ENCODE data around the gene DEUP1.

DEUP1 gene

DNA sequence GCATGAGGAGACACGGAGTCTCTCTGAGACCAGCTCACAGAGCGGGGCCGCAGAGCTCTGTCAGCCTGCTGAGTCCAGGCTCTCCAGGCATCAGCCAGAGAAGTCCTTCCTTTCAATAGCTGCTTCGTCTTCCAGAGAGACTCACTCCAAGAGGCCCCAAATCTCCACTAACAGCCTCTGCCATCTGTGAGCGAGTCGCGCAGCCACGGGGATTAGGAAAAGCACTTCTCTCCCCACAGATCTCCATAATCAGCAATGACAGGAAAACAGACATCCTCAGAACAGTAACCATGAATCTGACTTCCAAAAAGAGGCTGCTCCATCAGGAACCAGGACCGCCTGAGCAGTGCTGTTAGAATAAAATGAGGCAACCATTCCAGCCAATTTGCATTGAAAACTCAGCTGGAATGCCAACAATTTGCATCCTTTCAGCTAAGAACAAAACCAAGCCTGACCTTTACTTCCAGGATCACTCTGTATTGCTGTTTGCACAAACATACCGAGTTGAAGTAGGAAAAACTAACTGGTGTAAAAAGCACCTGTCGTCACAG, 147.2 kb downstream of the DEUP1 start:
- TF ChIP-seq, protein P1, sequence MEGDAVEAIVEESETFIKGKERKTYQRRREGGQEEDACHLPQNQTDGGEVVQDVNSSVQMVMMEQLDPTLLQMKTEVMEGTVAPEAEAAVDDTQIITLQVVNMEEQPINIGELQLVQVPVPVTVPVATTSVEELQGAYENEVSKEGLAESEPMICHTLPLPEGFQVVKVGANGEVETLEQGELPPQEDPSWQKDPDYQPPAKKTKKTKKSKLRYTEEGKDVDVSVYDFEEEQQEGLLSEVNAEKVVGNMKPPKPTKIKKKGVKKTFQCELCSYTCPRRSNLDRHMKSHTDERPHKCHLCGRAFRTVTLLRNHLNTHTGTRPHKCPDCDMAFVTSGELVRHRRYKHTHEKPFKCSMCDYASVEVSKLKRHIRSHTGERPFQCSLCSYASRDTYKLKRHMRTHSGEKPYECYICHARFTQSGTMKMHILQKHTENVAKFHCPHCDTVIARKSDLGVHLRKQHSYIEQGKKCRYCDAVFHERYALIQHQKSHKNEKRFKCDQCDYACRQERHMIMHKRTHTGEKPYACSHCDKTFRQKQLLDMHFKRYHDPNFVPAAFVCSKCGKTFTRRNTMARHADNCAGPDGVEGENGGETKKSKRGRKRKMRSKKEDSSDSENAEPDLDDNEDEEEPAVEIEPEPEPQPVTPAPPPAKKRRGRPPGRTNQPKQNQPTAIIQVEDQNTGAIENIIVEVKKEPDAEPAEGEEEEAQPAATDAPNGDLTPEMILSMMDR (IDR thresholded peaks at IDR 0.05; ENCODE audit: extremely low read depth, missing control alignments), result no peak
- no peak for DNase-seq (ENCODE audit: low spot score)

DNA sequence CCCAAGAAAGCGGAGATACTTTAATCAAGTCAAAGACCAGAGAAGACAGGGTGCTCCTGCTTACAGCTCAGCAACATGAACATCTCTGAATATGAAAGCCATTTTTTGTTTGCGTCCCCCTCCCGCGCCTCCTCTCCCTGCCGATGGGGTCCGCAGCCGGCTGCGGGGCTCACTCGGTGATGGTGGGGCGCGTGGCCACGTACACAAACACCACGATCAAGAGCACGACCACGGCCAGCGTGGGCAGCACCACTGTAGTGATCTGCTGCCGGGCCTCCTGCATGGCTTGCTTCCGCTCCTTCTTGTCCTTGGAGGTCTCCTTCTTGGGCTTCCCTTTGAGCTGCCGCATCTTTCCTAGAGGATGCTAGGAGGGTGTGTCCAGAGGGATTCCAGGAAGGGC, 148.3 kb downstream of the DEUP1 start:
- TF ChIP-seq, protein P1 (IDR thresholded peaks at IDR 0.05; ENCODE audit: extremely low read depth, missing control alignments), result no peak
- DNase-seq (ENCODE audit: low spot score), result no peak

DNA sequence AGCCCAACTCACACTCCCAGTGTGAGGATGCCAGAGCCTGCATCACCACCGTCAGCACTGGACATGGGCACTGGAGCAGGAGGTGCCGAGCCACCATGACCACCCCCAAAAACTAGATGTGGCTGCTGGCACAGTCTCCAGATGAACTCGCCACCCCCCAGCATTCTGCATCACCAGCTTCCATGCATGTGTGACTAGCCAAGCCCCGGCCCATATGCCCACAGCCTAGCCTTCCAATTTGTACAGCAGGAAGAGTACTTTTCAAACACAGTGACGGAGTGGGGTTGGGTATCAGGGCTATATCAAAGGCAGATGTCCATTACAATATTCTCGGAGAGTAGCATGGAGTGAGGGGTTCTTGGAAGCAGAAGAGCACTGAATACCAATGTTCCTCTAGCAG, 149.7 kb downstream of the DEUP1 start:
- no peak for DNase-seq (ENCODE audit: low spot score)
- TF ChIP-seq, protein P1 (IDR thresholded peaks at IDR 0.05; ENCODE audit: extremely low read depth, missing control alignments), result no peak

DNA sequence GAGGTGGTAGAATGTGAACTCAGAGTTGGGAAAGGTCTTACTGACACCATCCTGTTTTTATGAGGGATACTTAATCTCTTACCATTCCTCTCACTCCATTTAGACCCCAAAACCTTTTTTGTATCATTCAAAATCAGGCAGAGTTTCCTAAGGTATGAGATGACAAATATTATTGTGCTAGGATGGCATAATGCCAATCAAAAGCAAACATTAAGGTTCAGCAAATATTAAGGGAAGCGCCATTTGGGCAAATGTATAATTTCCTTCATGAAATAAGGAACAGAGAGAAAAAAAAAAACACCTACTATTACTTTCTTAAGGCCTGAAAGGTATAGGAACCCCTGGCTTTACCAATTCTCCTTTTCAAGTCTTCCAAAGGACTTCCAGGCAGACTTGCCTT, 150.2 kb downstream of the DEUP1 start:
- no peak for DNase-seq (ENCODE audit: low spot score)
- TF ChIP-seq, protein P1 (IDR thresholded peaks at IDR 0.05; ENCODE audit: extremely low read depth, missing control alignments), result no peak

DNA sequence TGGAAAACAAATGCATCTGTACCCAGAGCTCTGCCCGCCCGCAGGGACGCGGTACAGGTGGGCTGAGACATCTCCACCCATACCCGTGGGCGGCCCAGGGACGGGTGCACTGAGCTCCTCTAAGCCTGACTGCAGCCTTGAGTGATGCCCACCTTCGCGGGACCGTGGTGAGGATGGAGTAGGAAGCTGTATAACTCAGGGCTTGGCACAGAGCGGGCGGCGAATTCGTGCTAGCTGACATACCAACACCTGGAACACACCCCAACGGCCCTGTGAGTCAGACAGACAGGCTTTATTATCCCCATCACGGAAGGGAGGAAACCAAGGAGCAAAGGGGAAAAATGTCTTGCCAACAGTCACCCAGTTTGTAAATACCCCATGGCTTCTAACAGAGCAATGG, 150.7 kb downstream of the DEUP1 start:
- no peak for DNase-seq (ENCODE audit: low spot score)
- TF ChIP-seq, protein P1 (IDR thresholded peaks at IDR 0.05; ENCODE audit: extremely low read depth, missing control alignments), result no peak

DNA sequence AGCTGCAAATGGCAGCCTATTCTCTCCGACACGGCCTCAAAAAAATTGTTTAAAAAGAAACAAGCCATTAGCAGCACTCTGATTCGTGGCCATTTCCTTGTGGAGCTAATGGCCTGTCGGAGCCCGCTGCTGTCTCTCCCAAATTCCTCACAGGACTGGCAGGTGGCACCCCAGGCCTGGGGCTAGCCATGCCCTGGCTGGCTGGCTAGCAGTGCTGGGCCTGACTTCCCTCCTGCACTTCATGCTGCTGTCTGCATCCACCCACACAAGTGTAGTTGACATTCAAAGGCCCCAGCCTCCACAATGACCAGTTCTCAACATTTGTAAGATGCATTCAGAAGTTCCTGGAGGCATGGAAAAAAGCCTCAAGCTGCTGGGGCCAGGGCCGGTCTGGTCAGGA, 151.2 kb downstream of the DEUP1 start:
- TF ChIP-seq, protein P1 (IDR thresholded peaks at IDR 0.05; ENCODE audit: extremely low read depth, missing control alignments), result no peak
- DNase-seq (ENCODE audit: low spot score), result no peak

DNA sequence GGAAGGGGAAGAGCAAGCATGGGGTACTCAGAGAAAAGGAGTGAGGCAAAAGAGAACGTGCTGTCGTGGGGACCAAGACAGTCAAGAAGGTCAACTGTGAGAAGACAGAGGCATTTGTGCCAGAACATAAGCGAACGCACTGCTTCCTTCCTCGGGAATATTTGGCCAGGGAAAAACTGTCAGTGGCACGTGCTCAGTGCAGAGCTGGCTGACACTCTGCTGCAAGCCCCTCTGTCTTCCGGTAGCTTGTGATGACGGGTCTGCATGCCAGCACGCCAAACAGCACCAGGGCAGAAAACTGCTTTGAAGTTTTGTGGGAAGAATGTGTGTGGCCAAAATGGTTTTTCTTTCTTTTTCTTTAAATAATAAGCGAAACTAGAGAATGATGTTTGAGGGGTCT, 152.0 kb downstream of the DEUP1 start:
- TF ChIP-seq, protein P1 (IDR thresholded peaks at IDR 0.05; ENCODE audit: extremely low read depth, missing control alignments), result no peak
- DNase-seq (ENCODE audit: low spot score), result no peak

Measured in GM20000 (cell line).